CD4-positive, alpha-beta T cell (primary cell): ENCODE results near the gene TLCD1. TPM values are rescaled to one million over a fixed set of nuclear protein-coding genes. Genes with fewer than 3 reads are reported as not detected.
A peak's percentile ranks its signal among the peaks of the same experiment; 100 is the strongest.
"Not testable (repeated sequence)": the region's sequence is repeated elsewhere in the genome, so short reads cannot be mapped to it uniquely, and the experiment has no call there.

ENCODE experiments used
- ATAC-seq: fragments of 200-7000 bp; cut with Tn5 transposase; one replicate; pipeline ENCODE4 v1.10.0; 2022; ENCODE audit warnings: mild to moderate bottlenecking; ENCODE audit not compliant: poor library complexity
- CTCF ChIA-PET: fragments of 350-600 bp; sonication (Branson Sonifier 250); formaldehyde crosslinking; loops from one replicate; lab custom pipeline; 2021; ENCODE audit warnings: antibody characterized with exemption, inconsistent platforms; lab: Charles Lee
- POLR2A ChIA-PET: fragments of 350-600 bp; sonication (Branson Sonifier 250); formaldehyde crosslinking; loops from one replicate; lab custom pipeline; 2021; ENCODE audit warnings: antibody characterized with exemption, inconsistent platforms; lab: Charles Lee
- DNase-seq, 14 experiments: peaks; one replicate each; pipeline ENCODE4 v3.0.0-alpha.2; 2013 to 2020; ENCODE audit warnings: mixed read lengths in 2 of 14
- H3K27ac ChIP-seq, 2 donors: one replicate each; pipeline versions ENCODE4 v1.5.1 to v1.7.0; 2013; ENCODE audit warnings: low read length in 2 of 2, low read depth in 1 of 2, mild to moderate bottlenecking in 1 of 2
- H3K27me3 ChIP-seq, 2 experiments: 1 replicate in 1 of 2; 2 replicates in 1 of 2; pipeline versions ENCODE4 v1.6.1 to v1.7.0; 2013; ENCODE audit warnings: low read length in 2 of 2, control low read depth in 1 of 2, mild to moderate bottlenecking in 1 of 2, moderate library complexity in 1 of 2; ENCODE audit not compliant: insufficient read depth in 2 of 2, control insufficient read depth in 1 of 2
- H3K36me3 ChIP-seq: one replicate; pipeline ENCODE4 v1.6.1; 2013; ENCODE audit warnings: low read length, control low read depth; ENCODE audit not compliant: insufficient read depth
- H3K4me1 ChIP-seq: one replicate; pipeline ENCODE4 v1.6.1; 2013; ENCODE audit warnings: low read length, control low read depth; ENCODE audit not compliant: insufficient read depth
- H3K4me3 ChIP-seq: one replicate; pipeline ENCODE4 v1.5.1; 2013; ENCODE audit warnings: mild to moderate bottlenecking, low read length, moderate library complexity
- H3K9me3 ChIP-seq, 2 experiments: 1 replicate in 1 of 2; 2 replicates in 1 of 2; pipeline versions ENCODE4 v1.6.1 to v1.7.0; 2013; ENCODE audit warnings: low read length in 2 of 2, mild to moderate bottlenecking in 2 of 2, control low read depth in 1 of 2, moderate library complexity in 1 of 2; ENCODE audit not compliant: control insufficient read depth in 1 of 2, insufficient read depth in 1 of 2
- H3K27ac Mint-ChIP-seq: one replicate; pipeline ENCODE4 v1.8.0; 2020; ENCODE audit warnings: mixed read lengths
- H3K27me3 Mint-ChIP-seq: one replicate; pipeline ENCODE4 v1.8.0; 2021; ENCODE audit warnings: mixed read lengths
- H3K36me3 Mint-ChIP-seq: one replicate; pipeline ENCODE4 v1.8.0; 2021; ENCODE audit warnings: low read depth, mixed read lengths
- H3K4me1 Mint-ChIP-seq: one replicate; pipeline ENCODE4 v1.8.0; 2021; ENCODE audit warnings: low read depth, mixed read lengths
- H3K4me3 Mint-ChIP-seq: one replicate; pipeline ENCODE4 v1.8.0; 2020; ENCODE audit warnings: mild to moderate bottlenecking, mixed read lengths
- H3K9me3 Mint-ChIP-seq: one replicate; pipeline ENCODE4 v1.8.0; 2020; ENCODE audit warnings: mixed read lengths
- CTCF ChIP-seq: fragments of 200-600 bp; IDR thresholded peaks from one replicate; pipeline ENCODE4 v1.8.0; 2022; ENCODE audit warnings: antibody characterized with exemption, mild to moderate bottlenecking
- intact Hi-C, 2 experiments: fragments of 100-400 bp; cut with DNase I in 1 of 2; cut with micrococcal nuclease in 1 of 2; formaldehyde crosslinking; loops; one replicate each; pipeline versions ENCODE4 v1.15.1 to v1.9.0; 2023 to 2025; cut with DNase I, micrococcal nuclease
- total RNA-seq, 174 experiments: library from RNA in 2 of 174; stranded (reverse) in 2 of 174; gene quantifications; one replicate each; pipeline ENCODE4 v1.2.3 and lab custom pipeline; 2021 to 2026

The TLCD1 gene
- total RNA-seq, 2 experiments from 2014 or later = 0.39 to 0.60 TPM

- ChIA-PET POLR2A (interaction anchor here (0.8 to 6.5 kb wide), 3 partner anchors 13 to 227 kb away, joined by 3 to 149 read pairs (median 58); partner anchors contain the start of genes PHF12 and PROCA1), CTCF (interaction anchor here (4.4 to 10.8 kb wide), 3 partner anchors 14 to 38 kb away, joined by 24 to 373 read pairs (median 70); partner anchors contain the start of genes PROCA1 and TRAF4)
- Histone ChIP-seq H3K9me3 (no peaks in the 10 kb centered on the region), H3K27ac (peak overlapping the region in 1 of 2 donors; percentile 35), H3K36me3 (peaks cover 47% of the 10 kb centered on the region), H3K4me1 (peaks cover 82% of the 10 kb centered on the region), H3K27me3 (no peaks in the 10 kb centered on the region), H3K4me3 (no peak overlapping the region)
- no peaks in the 10 kb centered on the region for H3K27me3 Mint-ChIP-seq
- ATAC-seq = no peak
- DNase-seq = no peak
- peaks cover 78% of the 10 kb centered on the region for H3K4me1 Mint-ChIP-seq
- no peaks in the 10 kb centered on the region for H3K9me3 Mint-ChIP-seq
- no peak for TF ChIP-seq CTCF
- intact Hi-C loops = loop anchor here (2.0 to 5.0 kb wide), 6 partner anchors 38 to 393 kb away; partner anchors contain the start of gene BLTP2 (in 1 of the 2)
- H3K4me3 Mint-ChIP-seq = peak overlapping the region; percentile 86
- peak overlapping the region; percentile 67 for H3K27ac Mint-ChIP-seq
- peaks cover 70% of the 10 kb centered on the region for H3K36me3 Mint-ChIP-seq
Observed at GRCh38 chr17:28724500-28725165, 1.4 kb downstream of the TLCD1 start.

GRCh38 chr17:28723836-28724499 lies 2.1 kb downstream of the TLCD1 start:
- not testable (repeated sequence) for H3K9me3 ChIP-seq, DNase-seq, H3K27me3 Mint-ChIP-seq, H3K27ac ChIP-seq, H3K9me3 Mint-ChIP-seq, H3K27me3 ChIP-seq, ATAC-seq, H3K4me3 ChIP-seq
- peaks cover 82% of the 10 kb centered on the region for H3K4me1 Mint-ChIP-seq
- peak overlapping the region; percentile 67 for H3K27ac Mint-ChIP-seq
- intact Hi-C loops = loop anchor here in 1 of 2 experiments (2.0 kb wide), 1 partner anchor 393 kb away; no protein-coding TSS in a partner anchor
- H3K4me3 Mint-ChIP-seq = peak overlapping the region; percentile 86
- peaks cover 47% of the 10 kb centered on the region for H3K36me3 ChIP-seq
- ChIA-PET CTCF (interaction anchor here (1.4 to 10.8 kb wide), 3 partner anchors 24 to 178 kb away, joined by 3 to 373 read pairs (median 70); partner anchors contain the start of gene TRAF4), POLR2A (interaction anchor here (5.7 to 6.5 kb wide), 2 partner anchors 13 to 227 kb away, joined by 58 to 149 read pairs; partner anchors contain the start of genes PHF12 and PROCA1)
- peaks cover 72% of the 10 kb centered on the region for H3K36me3 Mint-ChIP-seq
- H3K4me1 ChIP-seq = peaks cover 80% of the 10 kb centered on the region

GRCh38 chr17:28723159-28723835 lies 2.7 kb downstream of the TLCD1 start:
- Histone ChIP-seq H3K27me3 (no peaks in the 10 kb centered on the region), H3K9me3 (no peaks in the 10 kb centered on the region), H3K27ac (no peak overlapping the region), H3K36me3 (peaks cover 47% of the 10 kb centered on the region), H3K4me3 (no peak overlapping the region), H3K4me1 (peaks cover 82% of the 10 kb centered on the region)
- peaks cover 81% of the 10 kb centered on the region for H3K4me1 Mint-ChIP-seq
- intact Hi-C loops = no loop called here
- no peak for TF ChIP-seq CTCF
- POLR2A ChIA-PET = interaction anchor here (6.5 kb wide), 1 partner anchor 228 kb away, joined by 149 read pairs; the partner anchor contains the start of gene PHF12
- no peak for ATAC-seq
- H3K27ac Mint-ChIP-seq = peak overlapping the region; percentile 67
- no peak for DNase-seq
- H3K9me3 Mint-ChIP-seq = no peaks in the 10 kb centered on the region
- CTCF ChIA-PET = interaction anchor here (1.4 to 10.8 kb wide), 2 partner anchors 24 to 179 kb away, joined by 3 to 373 read pairs; partner anchors contain the start of gene TRAF4
- H3K4me3 Mint-ChIP-seq = peak overlapping the region; percentile 66
- peaks cover 66% of the 10 kb centered on the region for H3K36me3 Mint-ChIP-seq
- peaks cover 8% of the 10 kb centered on the region for H3K27me3 Mint-ChIP-seq
